IPS-NIHi11 (cell line): Measurements from ENCODE around the gene FRMD4A.
A peak's percentile ranks its signal among the peaks of the same experiment; 100 is the strongest.

Experiments
- DNase-seq: peaks from one replicate; pipeline ENCODE4 v3.0.0; 2012; ENCODE audit warnings: mixed read lengths, low spot score

FRMD4A gene

GRCh38 chr10:13614530-13615332 lies 716.0 kb downstream of the FRMD4A start:
- peak; percentile 22 for DNase-seq

DNA sequence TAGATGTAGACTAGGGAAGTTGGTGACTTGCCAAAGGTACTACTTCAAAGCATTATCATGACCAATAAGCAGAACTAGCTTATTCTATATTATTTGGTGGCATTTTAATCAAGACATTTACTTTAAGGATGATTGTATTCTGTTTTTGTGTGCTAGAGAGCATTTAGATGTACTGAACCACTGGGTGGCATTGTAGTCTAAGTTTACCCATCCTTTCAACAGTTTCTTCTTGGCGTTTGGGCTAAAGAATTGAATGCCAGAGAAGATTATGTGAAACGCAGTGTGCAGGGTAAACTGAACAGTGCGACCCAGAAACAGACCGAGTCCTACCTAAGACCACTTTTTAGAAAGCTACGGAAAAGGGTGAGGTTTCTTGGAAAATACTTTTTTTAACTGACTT lies 717.2 kb downstream of the FRMD4A start:
- DNase-seq: no peak

DNA sequence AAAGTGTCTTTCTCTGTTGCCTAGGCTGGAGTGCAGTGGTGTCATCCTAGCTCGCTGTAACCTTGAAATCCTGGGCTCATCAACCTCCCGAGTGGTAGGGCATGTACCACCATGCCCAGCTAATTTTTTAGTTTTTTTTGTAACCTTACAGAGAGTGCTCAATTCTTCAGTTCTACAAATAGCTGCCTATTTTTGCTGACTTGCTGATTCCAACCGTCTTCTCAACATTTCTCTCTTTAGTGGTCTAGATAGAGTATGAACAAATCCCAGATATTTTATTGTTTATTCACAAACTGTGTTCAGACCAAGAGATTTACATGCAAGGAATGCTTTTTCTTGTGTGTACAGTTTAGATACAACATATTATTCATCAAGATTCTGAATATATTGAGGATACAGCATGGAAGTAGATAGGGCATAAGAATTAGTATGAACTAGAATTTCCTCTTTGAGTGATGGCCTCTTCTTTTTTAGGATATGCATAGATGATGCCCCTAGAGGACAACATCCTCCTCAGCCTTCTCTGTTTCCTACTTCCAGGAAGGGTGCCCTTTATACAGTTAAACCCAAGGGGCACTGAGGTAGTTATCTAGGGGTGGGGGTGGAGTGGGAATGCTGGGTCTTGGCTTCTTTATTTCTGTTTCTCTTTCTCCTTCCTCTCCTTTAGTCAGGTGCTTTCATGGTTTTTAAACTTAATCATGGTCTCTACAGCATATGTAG lies 717.9 kb downstream of the FRMD4A start:
- DNase-seq: no peak

- peak; percentile 31 for DNase-seq
Measured at GRCh38 chr10:13608246-13608853, 722.4 kb downstream of the FRMD4A start.

- DNase-seq: no peak
Measured at GRCh38 chr10:13604357-13605040, 726.2 kb downstream of the FRMD4A start.

DNA sequence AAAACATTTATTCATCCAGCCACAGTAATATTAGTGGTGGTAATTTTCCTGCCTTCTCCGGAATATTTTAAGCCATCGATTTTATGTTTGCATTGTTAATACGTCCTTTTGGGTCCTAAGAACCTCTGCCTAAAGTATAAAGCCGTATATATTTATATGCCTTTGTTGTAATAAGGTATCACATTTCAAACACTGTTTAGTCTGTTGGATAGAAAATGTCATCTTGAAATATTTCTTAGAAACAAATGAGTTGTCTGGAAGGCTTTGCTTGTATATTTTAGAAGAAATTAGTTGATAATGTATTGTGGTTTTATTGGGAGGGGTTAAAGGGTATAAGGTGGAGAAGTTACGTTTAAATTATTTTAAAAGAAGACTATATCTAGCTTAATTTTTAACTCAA lies 732.8 kb downstream of the FRMD4A start:
- DNase-seq: no peak

DNA sequence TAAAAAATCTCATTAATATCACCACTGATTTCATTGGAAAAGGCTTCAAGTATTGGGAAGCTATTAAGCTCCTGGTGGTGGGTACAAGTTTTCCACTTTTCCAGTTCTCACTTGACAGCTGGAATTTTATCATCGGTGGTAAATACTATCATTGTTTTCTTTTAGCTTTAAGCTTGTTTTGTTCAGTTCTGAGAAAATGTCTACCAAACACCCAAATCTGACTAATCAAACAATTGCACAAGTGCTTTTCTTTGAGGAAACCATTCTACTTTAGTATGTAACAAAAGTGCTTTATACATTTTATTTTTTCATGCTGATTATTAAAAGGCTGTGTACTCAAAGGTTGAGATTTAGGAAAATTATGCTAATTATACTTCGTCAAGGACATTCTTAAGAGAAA lies 736.1 kb downstream of the FRMD4A start:
- DNase-seq: no peak
